ENCODE results near the gene ZNF211. TPM values are rescaled to one million over a fixed set of nuclear protein-coding genes. Genes with fewer than 3 reads are reported as not detected.

The ZNF211 gene
- total and polyA plus RNA-seq, 2 experiments from 2014 or later, result 5.5 to 8.3 TPM

GRCh38 chr19:57682226-57682766 lies 49.3 kb downstream of the ZNF211 start:
- no peaks in the 10 kb centered on the region for H3K9me2 ChIP-seq (ENCODE audit: insufficient read depth)
- peak overlapping the region; percentile 89 for H3K4me3 ChIP-seq
- H3K36me3 ChIP-seq (ENCODE audit: low read depth), result peaks cover 16% of the 10 kb centered on the region
- no peaks in the 10 kb centered on the region for H3F3A ChIP-seq (ENCODE audit: insufficient read depth)
- no peaks in the 10 kb centered on the region for H3K27me3 ChIP-seq (replicated peaks; ENCODE audit: insufficient read depth)
- peak overlapping the region; percentile 93 for H3K4me2 ChIP-seq (ENCODE audit: unreplicated experiment)
- WGBS, 2 experiments (ENCODE audit: low coverage in 1 of 2, low lambda C conversion rate in 2 of 2, missing lambda C conversion rate in 2 of 2), result 2% methylated on average over 19 of the region's 19 CpGs
- peak overlapping the region; percentile 86 for H3K9ac ChIP-seq
- TF ChIP-seq EZH2 (IDR thresholded peaks at IDR 0.05; ENCODE audit: insufficient read depth, poor library complexity, severe bottlenecking), result no peak
- TF ChIP-seq EZH2phosphoT487 (IDR thresholded peaks at IDR 0.05; ENCODE audit: insufficient read depth, low read depth), result no peak
- no peaks in the 10 kb centered on the region for H4K20me1 ChIP-seq (ENCODE audit: insufficient read depth)
- peaks cover 10% of the 10 kb centered on the region; the same call in 1 of the 2 replicates for H3K4me1 ChIP-seq (ENCODE audit: insufficient read depth)
- no peak overlapping the region for H3K27ac ChIP-seq
- peak overlapping the region; percentile 87 for H2AFZ ChIP-seq
- H3K9me3 ChIP-seq (ENCODE audit: low read depth), result no peaks in the 10 kb centered on the region
- in situ Hi-C loops (cut with MboI), result no loop called here
- DNase-seq, result no peak
- peaks cover 55% of the 10 kb centered on the region for H3K79me2 ChIP-seq (ENCODE audit: insufficient read depth)

DNA sequence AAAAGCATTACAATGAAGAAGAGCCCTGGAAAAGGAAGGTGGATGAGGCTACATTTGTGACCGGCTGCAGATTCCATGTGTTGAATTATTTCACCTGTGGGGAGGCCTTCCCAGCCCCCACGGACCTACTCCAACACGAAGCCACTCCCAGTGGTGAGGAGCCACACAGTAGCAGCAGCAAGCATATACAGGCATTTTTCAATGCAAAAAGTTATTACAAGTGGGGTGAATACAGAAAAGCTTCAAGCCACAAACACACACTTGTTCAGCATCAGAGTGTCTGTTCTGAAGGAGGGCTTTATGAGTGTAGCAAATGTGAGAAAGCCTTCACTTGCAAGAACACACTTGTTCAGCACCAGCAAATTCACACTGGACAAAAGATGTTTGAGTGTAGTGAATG lies 53.8 kb downstream of the ZNF211 start:
- H2AFZ ChIP-seq, result no peak overlapping the region
- no peak for TF ChIP-seq EZH2phosphoT487 (IDR thresholded peaks at IDR 0.05; ENCODE audit: insufficient read depth, low read depth)
- no peak for TF ChIP-seq EZH2 (IDR thresholded peaks at IDR 0.05; ENCODE audit: insufficient read depth, poor library complexity, severe bottlenecking)
- in situ Hi-C loops (cut with MboI), result no loop called here
- peaks cover 10% of the 10 kb centered on the region; the same call in 1 of the 2 replicates for H3K4me1 ChIP-seq (ENCODE audit: insufficient read depth)
- no peaks in the 10 kb centered on the region for H3K9me3 ChIP-seq (ENCODE audit: low read depth)
- H3K36me3 ChIP-seq (ENCODE audit: low read depth), result peaks cover 38% of the 10 kb centered on the region
- H3K79me2 ChIP-seq (ENCODE audit: insufficient read depth), result peaks cover 99% of the 10 kb centered on the region
- H3K9me2 ChIP-seq (ENCODE audit: insufficient read depth), result no peaks in the 10 kb centered on the region
- H3F3A ChIP-seq (ENCODE audit: insufficient read depth), result no peaks in the 10 kb centered on the region
- no peak overlapping the region for H3K27ac ChIP-seq
- H3K4me3 ChIP-seq, result no peak overlapping the region
- no peaks in the 10 kb centered on the region for H3K27me3 ChIP-seq (replicated peaks; ENCODE audit: insufficient read depth)
- no peak for DNase-seq
- H3K9ac ChIP-seq, result no peak overlapping the region
- 92 to 94% methylated on average over 3 of the region's 3 CpGs for WGBS, 2 experiments (ENCODE audit: low coverage in 1 of 2, low lambda C conversion rate in 2 of 2, missing lambda C conversion rate in 2 of 2)
- H3K4me2 ChIP-seq (ENCODE audit: unreplicated experiment), result no peak overlapping the region
- H4K20me1 ChIP-seq (ENCODE audit: insufficient read depth), result no peaks in the 10 kb centered on the region

GRCh38 chr19:57687363-57688010 lies 54.5 kb downstream of the ZNF211 start:
- Histone ChIP-seq H4K20me1 (ENCODE audit: insufficient read depth) (no peaks in the 10 kb centered on the region), H3K27ac (no peak overlapping the region), H3K4me2 (ENCODE audit: unreplicated experiment) (no peak overlapping the region), H3K79me2 (ENCODE audit: insufficient read depth) (peaks cover 100% of the 10 kb centered on the region), H3K9me3 (ENCODE audit: low read depth) (no peaks in the 10 kb centered on the region), H3K4me3 (no peak overlapping the region; the same call in 1 of the 2 replicates), H3K4me1 (ENCODE audit: insufficient read depth) (peaks cover 10% of the 10 kb centered on the region; the same call in 1 of the 2 replicates), H3K36me3 (ENCODE audit: low read depth) (peaks cover 38% of the 10 kb centered on the region), H2AFZ (no peak overlapping the region), H3K27me3 (replicated peaks; ENCODE audit: insufficient read depth) (no peaks in the 10 kb centered on the region), H3K9ac (no peak overlapping the region), H3F3A (ENCODE audit: insufficient read depth) (no peaks in the 10 kb centered on the region), H3K9me2 (ENCODE audit: insufficient read depth) (no peaks in the 10 kb centered on the region)
- in situ Hi-C loops (cut with MboI), result no loop called here
- DNase-seq, result no peak
- WGBS, 2 experiments (ENCODE audit: low coverage in 1 of 2, low lambda C conversion rate in 2 of 2, missing lambda C conversion rate in 2 of 2), result 98 to 99% methylated on average over 12 of the region's 12 CpGs
- TF ChIP-seq EZH2 (IDR thresholded peaks at IDR 0.05; ENCODE audit: insufficient read depth, poor library complexity, severe bottlenecking), result no peak
- no peak for TF ChIP-seq EZH2phosphoT487 (IDR thresholded peaks at IDR 0.05; ENCODE audit: insufficient read depth, low read depth)

DNA sequence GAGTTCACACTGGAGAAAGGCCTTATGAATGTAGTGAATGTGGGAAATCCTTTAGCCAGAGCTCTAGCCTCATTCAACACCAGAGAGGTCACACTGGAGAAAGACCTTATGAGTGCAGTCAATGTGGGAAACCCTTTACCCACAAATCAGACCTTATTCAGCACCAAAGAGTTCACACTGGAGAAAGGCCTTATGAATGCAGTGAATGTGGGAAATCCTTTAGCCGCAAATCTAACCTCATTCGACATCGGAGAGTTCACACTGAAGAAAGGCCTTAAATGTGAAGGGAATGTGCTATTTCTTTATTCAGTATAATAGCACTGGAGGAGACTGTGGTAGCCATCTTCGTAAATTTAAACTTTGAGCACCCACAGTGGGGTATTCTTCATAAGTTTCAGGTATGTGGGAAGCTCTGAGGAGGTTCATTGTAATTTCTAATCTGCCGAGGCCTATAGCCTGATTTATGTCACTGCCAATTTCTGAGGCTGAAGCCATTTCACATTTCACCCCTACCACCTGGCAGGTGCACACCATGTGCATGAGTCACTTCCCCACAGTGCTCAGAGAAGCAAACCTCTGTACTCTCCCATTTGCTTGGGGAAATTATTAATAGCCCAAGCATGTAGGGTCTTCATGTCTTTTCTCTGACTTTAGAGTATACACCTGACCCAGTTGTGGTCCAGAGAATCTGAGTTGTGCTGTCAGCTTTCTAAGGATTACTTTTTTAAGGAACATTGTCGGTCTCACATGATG lies 55.2 kb downstream of the ZNF211 start:
- no peaks in the 10 kb centered on the region for H3K9me2 ChIP-seq (ENCODE audit: insufficient read depth)
- no peak overlapping the region for H3K4me2 ChIP-seq (ENCODE audit: unreplicated experiment)
- no peaks in the 10 kb centered on the region for H4K20me1 ChIP-seq (ENCODE audit: insufficient read depth)
- peaks cover 4% of the 10 kb centered on the region; the same call in 1 of the 2 replicates for H3K4me1 ChIP-seq (ENCODE audit: insufficient read depth)
- peaks cover 38% of the 10 kb centered on the region for H3K36me3 ChIP-seq (ENCODE audit: low read depth)
- no peak overlapping the region for H3K4me3 ChIP-seq
- in situ Hi-C loops (cut with MboI), result no loop called here
- peaks cover 100% of the 10 kb centered on the region for H3K79me2 ChIP-seq (ENCODE audit: insufficient read depth)
- no peak overlapping the region for H2AFZ ChIP-seq
- no peaks in the 10 kb centered on the region for H3K9me3 ChIP-seq (ENCODE audit: low read depth)
- H3K27me3 ChIP-seq (replicated peaks; ENCODE audit: insufficient read depth), result no peaks in the 10 kb centered on the region
- TF ChIP-seq EZH2phosphoT487 (IDR thresholded peaks at IDR 0.05; ENCODE audit: insufficient read depth, low read depth), result no peak
- TF ChIP-seq EZH2 (IDR thresholded peaks at IDR 0.05; ENCODE audit: insufficient read depth, poor library complexity, severe bottlenecking), result no peak
- H3K27ac ChIP-seq, result no peak overlapping the region
- WGBS, 2 experiments (ENCODE audit: low coverage in 1 of 2, low lambda C conversion rate in 2 of 2, missing lambda C conversion rate in 2 of 2), result 96% methylated on average over 6 of the region's 6 CpGs
- no peak for DNase-seq
- H3F3A ChIP-seq (ENCODE audit: insufficient read depth), result no peaks in the 10 kb centered on the region
- no peak overlapping the region for H3K9ac ChIP-seq
